ENCODE measurements around the gene C1QTNF6. TPM values are rescaled to one million over a fixed set of nuclear protein-coding genes. Genes with fewer than 3 reads are reported as not detected.

Gene C1QTNF6
- polyA plus RNA-seq, 1 donor = 32.2 TPM

DNA sequence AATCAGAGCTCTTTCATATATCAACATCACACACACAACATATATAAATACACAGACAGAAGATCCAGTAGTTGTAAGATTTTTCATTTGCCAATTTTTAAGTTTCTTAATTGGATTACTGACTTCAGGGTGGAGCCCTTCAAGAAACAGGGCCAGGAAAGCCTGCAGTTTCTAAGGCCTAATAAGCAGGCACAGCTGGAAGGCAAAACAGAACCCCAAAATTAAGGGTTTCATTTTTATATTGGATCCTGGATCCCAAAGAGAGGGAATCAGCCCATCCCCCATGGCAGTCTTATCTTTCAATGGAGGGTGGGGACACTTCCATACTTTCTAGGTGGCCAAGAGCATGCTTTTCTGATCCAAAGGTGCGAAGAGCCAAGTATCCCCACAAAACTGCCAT, 4.7 kb upstream of the C1QTNF6 start:
- no peak for DNase-seq

DNA sequence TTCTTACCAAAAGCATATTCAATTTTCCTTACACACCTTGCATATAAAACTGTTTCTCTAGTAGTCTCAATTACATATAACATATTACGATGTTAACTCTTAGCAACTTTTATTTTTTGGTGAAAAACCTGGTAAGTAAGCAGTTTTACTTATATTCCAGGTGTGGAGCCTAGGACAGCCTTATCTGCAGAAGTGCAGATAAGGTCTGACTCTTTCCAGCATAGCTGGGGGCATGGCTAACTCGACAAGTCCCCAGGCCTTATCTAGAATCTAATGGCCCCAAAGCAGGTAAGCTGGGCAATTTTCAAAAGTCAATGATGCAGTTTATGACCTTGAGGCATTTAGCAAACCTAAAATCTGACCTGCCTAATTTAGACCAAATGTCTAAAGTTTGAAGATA, 4.2 kb upstream of the C1QTNF6 start:
- no peak for DNase-seq

DNA sequence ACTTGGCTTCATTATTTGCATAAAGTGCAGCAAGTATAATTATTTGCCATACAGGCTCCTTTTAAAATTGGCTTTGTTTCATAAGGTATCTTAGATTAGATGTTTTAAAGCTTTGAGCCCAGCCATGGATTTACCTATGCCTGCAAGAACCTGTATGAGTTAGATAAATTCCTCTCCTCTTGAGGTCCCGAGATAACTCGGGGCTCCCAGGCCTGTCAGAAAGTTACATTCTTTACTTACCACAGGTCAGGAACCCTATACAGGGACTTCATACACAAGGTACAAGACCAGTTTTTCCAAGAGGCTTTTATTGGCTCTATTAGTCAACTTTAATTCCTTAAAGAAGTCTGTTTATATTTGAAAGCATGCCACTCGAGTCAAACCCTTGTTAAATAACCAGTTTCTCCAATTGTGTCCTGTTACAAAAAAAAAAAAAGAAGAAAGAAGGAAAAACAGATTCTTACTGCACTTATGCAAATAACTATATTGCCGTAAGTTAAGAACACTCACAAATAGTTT, 2.3 kb upstream of the C1QTNF6 start:
- no peak for DNase-seq

DNA sequence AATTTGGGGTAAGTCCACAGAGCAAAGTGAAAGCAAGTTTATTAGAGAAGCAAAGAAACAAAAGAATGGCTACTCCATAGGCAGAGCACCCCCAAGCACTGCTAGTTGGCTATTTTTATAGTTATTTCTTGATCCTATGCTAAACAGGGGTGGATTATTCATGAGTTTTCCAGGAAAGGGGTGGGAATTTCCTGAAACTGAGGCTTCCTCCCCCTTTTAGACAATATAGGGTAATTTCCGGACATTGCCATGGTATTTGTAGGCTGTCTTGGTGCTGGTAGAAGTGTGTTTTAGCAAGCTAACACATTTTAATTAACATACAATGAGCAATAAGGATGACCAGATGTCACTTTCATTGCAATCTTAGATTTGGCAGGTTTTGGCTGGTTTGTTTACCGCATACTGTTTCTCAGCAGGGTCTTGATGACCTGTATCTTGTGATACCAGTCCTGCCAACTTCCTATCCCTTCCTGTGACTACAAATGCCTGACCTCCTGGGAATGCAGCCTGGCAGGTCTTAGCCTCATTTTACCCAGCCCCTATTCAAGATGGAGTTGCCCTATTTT, 937 bp upstream of the C1QTNF6 start:
- DNase-seq = no peak

DNA sequence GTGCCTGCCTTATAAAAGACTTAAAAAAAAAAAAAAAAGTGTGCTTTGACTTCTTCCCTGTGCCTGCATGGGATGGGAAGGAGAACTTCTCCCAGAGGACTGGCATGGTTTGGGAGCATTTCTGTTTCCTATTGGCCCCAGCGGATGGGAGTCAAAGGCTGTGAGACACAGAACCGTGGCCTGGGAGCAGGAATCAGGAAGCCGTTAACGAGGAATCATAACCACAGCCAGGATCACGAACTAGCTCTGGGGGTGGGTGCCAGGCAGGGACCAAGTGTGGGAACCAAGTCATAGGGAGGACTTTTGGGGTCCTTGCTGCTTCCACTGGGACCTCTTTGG, 526 bp downstream of the C1QTNF6 start:
- no peak for DNase-seq

DNA sequence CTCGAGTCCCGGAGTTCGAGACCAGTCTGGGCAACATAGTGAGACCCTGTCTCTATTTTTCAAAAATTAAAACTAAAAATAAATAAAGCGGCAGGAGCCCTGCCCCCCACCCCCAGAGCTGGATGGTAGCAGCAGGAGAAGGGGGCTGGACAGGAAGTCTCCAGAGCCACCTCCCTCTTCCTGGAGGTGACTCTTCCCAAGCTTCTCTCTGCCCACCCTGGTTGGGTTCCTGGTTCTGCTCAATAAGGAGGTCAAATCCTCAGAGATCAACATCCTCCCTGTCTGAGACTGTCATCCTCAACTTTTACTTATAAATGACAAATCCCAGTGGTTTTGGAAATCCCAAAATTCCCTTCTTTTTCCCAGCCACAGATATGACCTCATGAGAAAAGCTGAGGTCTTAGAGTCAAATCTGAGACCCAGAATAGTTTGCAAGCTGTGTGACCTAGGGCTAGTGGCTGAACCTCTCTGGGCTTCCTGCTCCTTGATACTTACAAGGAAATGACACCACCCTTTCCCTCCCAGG, 987 bp downstream of the C1QTNF6 start:
- no peak for DNase-seq

DNA sequence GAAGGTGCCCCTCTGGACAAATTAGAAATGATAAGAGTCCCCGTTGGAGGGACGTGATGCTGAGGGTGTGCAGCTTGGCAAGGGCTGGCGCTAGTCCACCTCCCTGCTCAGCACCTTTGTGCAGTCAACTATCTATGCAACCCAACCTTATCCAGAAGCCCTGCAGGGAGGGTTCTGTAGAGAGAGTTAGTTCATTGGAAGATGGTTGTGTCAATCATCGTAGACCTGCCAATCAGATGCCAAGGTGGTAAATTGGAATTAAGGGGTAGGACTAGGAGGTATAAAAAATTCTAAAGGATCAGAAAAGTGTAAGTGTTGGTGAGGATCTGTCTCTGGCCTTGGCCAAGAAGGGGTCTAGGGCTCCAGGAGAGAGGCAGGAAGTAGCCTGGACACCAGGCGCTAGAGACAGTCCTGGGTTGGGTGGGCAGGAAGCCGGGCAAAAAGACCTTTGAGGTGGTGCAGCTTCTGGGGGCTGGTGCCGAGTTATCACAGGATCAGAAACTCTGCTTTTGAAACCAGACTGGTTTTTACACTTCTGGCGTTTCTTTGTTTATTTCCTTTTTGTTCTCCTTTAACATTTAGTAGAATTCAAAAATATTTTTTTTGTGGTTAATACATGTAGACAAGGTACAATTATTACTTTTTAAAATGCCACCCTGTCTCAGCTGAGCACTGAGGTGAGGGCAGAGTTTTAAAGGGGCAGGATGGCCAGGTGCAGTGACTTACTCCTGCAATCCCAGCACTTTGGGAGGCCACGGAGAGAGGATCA, 1.6 kb downstream of the C1QTNF6 start:
- peak; percentile 76 for DNase-seq

DNA sequence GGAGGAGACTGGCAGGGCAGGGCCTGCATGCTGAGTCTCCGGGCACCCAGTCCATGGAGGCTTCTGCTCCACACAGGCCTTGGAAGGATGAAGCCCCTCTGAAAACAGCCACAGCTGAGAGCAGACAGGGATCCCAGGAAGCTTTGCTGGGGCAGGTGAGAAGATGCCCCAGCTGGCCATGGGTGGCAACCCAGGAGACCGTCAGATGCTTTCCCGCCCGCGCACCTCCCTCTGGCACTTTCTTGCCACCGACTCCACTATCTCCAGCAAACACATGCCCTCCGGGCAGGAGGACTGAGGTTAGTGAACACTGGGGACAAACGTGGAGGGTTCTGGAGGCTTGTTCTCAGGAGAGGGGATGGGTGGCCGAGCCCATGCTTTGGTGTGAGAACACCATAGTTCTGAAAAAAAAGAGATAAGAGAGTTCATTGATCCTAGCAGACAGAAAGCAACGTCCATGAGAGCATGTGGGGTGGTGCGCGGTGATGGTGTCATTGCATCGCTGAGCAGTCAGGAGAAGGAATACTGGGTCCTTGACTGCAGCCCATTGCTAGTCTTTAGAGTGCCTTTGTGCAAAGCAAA, 2.3 kb downstream of the C1QTNF6 start:
- no peak for DNase-seq

DNA sequence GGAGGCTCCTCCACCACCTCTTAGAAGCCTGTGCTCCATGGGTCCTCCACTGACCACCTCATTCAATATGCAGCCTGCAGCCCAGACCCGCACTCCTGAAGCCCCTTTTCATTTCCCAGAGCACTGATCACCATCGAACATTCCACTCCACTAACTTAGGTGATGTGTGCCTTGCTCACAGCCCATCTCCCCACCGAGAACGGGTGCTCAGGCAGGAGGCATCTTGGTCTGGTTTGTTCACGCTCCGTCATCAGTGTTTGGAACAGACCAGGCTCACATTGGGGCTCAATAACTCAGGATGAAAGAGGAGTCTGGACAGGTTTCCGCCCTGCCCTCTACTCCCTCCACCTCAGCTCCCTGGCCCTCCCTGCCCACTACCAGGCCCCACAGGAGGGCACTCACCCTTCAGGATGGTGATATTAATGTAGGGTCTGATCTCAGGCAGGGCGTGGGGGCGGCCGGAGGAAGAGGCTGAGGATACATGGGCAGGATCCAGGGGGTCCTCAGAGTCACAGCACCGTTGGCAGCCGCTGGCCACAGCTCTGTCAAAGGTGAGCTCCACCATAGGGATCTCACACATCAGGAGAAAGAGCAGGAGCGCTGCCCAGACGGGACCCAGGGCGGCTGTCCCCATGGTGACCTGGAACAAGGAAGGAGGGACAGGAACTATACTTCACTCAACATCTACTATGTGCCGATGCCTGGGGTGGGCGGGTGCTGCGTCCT, 3.1 kb downstream of the C1QTNF6 start:
- DNase-seq = no peak

DNA sequence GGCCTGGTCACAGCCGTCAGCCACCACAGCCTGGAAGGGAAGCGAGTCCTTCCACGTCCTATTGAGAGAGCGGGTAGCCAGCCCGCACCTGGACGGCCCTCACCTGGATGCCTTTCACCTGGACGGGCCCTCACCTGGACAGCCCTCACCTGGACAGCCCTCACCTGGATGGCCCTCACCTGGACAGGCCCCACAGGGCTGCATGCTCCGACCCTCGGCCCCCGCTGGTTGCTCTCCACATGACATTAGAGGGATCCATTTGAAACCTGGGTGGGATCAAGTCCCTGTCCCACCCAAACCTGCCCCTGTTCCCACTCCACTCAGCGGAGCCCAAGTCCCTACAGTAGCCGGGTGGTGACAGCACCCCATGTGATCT, 3.7 kb downstream of the C1QTNF6 start:
- DNase-seq = no peak

DNA sequence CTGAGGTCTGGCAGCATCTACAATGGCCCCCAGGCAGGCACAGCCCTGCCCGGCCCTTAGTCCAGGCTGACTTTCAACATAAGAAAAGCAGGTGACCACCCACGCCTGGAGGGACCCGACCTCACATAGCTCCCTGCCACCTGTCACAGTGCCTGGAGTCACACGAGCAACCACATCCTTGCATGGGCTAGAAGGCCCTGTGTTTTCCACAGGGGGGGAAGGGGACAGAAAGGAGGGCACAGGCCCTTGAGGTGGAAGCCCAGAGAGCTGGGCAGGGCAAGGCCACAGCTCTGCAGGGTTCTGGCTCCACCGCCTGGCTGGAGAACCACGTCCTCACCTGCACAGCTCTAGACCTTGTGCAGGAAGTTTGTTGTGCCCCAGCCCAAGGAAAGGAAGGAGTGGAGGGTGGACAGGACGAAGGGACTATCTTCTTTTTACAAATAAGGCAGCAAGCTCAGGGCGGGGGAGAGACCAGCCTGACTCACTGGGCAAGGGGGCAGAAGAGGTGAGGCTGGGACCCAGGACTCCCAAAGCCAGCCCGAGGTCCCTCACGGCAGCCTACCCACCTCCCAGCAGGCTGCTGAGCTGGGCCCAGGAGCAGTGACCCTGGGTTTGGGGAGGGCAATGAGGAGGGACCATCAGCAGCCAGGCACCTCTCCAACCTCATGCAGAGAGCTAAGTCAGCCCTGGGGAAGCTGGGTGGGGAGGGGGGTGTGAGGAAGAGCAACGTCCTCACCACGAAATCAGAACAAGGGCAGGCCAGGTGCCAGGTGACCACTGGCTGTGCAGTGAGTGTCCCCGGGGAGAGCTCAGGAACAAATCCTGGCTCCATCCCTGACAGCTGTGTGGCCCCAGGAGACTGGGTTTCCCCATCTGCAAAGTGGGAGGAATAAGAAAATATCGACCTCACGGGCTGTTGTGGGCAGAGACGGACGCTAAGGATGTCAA, 4.3 kb downstream of the C1QTNF6 start:
- DNase-seq = no peak

DNA sequence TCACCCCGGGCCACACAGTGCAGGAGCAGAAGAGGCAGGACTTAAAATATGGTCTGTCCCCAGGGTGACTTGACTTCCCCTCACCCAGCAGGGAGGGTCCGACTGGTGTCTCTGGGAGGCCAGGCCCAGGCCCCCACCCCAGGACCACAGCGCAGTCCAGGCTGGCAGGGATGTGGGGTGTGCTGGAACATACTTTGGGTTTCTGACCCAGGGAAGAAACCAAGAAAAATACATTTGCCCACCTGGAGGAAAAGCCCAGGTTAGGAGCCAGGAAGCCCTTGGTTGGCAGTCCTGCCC, 5.2 kb downstream of the C1QTNF6 start:
- no peak for DNase-seq

DNA sequence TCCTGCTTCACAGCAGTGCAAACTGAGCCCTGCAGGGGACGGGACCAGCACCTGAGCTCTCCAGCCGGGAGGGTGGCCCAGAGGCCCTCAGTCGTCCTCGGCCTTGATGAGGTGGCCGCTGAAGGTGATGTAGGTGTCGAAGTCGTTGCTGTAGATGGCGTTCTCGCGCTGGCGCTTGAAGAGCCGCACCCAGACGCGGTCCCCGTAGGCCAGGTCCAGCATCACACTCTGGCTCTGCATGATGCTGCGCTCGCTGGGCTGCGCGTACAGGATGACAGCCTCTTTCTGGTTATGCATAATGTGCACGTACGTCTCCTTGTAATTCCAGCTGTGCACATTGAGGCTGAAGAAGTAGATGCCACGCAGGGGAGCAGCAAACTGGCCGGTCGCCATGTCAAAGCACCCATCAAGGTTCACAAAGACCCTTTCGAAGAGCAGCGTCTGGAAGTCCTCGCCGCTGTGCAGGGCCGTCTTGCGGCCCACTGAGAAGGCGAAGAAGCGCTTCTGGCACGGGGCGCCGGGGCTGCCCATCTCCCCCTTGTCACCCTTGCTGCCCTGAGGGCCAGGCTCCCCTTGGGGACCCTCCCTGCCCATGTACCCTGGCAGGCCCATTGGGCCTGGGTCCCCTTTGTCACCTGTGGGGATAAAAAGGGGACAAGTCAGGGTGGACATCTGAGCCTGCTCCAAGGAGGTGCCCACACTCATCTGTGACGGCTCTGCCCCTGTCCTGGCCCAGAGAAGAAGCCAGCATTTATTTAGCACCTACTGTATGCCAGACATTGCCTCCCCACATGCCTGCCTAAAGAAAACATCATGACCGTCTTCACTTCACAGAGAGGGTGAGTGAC, 5.7 kb downstream of the C1QTNF6 start:
- no peak for DNase-seq

DNA sequence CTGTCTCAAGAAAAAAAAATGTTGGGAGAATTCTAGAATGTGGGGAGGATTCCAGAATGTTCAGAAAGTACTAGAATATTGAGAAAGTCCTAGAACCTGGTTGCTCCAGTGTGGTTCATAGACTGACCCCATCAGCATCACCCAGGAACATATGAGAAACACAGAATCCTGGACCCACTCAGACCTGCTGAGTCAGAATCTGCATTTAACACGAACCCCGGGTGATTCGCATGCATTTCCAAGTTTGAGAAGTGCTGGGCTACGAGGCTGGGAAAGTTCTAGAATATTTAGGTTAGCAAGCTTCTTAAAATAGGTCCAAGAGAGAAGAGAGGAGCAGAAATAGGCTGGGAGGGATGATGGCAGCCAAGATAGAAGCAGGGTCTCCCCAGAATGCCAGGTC, 6.4 kb downstream of the C1QTNF6 start:
- no peak for DNase-seq

DNA sequence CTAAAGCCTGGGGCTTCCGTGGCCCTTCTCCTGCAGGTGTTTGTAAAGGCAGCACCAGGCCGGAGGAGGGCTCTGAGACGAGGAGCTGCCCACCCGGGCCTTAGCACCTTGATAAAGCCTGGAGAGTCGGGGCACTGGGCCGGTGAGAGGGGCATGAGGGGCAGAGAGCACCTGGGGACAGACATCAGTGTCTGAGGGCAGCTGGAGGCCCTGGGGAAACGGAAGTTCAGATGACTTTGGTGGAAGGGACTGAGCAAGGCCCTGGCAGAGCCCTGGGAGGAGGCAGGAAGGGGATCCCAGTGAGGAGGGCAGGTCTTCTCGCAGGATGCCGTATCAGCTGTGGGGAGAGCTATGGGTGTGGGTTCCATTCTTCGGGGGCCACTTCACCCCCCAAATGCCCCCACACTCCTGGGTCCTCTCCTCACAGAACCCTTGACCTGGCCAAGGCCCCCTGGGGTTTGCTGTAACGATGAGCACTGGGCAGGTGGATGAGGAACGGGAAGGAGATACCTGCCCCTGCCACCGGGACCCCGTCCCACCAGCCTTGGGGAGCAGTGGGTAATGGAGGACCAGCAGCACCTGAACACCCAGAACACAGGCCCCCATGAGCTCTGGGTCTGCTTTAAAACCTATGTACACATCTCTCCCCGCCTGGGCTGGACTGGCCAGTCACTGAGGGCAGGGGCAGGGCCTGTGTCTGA, 7.4 kb downstream of the C1QTNF6 start:
- no peak for DNase-seq

DNA sequence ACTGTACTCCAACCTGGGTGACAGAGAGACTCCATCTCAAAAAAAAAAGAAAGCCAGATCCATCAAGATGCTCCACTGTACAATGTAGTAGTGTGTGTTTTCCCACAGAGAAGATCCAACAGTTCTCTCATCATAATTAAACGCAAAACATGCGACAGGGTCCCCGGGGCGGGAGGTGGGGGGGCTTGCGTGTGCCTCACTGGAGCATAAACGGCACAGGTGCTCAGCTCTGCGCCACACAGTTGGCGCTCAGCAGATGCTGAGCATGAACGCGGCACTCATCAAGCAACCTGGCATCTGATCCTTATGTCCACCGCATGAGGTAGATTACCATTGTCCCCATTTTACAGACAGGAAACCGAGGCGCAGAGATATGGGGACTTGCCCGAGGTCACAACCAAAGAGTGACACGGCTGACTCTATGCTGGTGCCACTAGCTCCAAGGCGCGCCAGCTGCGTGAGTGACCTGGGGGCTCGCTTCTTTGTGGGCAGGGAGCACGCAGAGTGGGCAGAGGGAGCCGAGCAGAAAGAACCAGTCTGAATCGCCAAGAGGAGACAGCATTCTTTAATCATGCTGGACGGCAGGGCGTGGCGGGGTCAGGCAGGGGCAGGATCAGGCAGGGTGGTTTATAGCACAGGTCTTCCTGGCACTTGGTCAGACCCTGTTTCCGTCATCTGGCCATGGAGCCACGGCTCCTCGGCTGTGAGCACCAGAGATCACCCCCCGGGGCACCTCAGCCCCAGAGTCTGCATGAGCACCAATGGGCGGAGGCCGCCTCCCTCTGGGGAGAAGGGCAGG, 8.2 kb downstream of the C1QTNF6 start:
- no peak for DNase-seq

DNA sequence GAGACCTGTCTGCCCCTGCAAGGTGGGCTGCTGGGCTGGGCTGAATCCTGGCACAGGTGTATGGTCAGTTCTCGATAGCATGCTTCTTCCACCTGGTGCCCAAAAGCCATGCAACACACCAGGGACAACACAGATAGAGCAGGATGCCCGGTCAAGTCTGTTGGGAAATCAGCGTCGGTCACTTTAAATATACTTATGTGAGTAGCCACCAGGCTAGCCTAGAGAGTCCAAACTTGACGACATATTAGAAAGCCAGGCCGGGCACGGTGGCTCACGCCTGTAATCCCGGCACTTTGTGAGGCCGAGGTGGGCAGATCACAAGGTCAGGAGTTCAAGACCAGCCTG, 8.9 kb downstream of the C1QTNF6 start:
- no peak for DNase-seq

DNA sequence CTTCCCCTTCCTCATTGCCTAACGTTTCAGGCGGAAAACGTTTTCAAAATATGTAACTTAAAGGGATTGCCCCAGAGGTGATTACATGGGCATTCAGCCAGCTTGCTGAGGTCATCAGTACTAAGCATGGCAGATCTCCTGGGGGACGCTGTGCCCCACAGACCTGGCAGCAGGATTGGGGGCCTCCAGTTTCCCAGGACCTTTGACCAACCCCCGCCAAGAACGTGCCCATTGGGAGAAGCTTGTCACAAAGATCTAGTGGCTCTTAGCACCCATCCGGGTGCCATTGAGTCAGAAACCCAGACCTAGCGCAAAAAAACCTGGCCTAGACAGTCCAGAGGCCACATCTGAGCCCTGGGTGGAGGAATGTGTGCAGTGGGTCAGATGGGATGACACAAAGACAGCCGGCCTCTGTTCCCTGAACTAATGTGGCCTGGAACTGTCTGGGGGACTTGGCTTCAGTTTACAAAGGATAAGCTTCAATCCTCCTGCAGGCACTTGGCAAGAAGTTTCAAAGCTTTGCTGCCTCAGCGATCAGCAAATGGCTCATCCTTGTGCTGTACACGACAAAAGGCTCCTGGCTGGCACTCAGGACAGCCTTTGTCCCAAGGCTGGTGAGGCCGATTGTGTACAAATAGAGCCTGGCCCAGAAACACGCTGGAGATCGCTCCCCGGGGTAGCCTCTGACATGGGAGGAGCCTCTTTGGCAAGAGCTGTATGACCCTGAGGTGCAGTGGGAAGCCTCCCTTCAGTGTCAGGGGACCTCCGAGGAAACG, 9.5 kb downstream of the C1QTNF6 start:
- no peak for DNase-seq

DNA sequence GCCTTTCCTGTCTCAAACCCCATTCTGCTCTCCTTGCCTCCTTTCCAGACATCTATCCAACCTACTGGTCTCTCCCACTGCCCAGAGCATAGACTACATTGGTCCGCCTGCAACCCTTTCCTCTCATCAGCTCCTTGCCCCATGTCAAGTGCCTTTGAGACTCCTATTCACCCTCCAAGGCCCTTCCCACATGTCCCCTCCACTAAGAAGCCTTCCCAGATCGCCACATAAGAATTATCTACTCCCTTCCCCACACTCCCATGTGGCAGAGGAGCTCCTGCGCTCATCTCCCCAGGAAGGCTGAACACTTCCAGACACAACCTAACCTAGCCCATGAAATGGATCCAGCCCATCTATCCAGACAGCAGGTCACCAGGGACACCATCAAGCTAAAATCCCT, 10.3 kb downstream of the C1QTNF6 start:
- DNase-seq = no peak

Measured in left kidney (tissue), 2 donors.